ENCODE results near the gene RNF34.

DNA sequence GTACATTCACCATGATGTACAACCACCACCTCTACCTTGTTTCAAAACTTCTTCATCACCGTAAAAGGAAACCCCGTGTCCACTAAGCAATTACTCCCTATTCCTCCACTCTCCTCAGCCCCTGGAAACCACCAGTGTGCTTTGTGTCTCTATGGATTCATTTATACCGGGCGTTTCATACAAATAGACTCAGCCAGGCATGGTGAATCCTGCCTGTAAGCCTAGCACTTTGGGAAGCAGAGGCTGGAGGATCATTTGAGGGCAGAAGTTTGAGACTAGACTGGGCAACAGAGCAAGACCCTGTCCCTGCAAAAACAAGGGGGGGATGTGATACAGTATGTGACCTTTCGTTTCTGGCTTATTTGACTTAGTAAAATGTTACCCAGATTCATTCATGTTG lies 21.2 kb upstream of the RNF34 start:
- no peak for TF ChIP-seq POLR2AphosphoS5 (IDR thresholded peaks at IDR 0.05; ENCODE audit: low read depth, low read length)
- TF ChIP-seq NRF1 (IDR thresholded peaks at IDR 0.05; ENCODE audit: low read depth, low read length): no peak
- no peak for TF ChIP-seq SP1 (IDR thresholded peaks at IDR 0.05; ENCODE audit: low read depth, low read length)
- TF ChIP-seq, protein P1, sequence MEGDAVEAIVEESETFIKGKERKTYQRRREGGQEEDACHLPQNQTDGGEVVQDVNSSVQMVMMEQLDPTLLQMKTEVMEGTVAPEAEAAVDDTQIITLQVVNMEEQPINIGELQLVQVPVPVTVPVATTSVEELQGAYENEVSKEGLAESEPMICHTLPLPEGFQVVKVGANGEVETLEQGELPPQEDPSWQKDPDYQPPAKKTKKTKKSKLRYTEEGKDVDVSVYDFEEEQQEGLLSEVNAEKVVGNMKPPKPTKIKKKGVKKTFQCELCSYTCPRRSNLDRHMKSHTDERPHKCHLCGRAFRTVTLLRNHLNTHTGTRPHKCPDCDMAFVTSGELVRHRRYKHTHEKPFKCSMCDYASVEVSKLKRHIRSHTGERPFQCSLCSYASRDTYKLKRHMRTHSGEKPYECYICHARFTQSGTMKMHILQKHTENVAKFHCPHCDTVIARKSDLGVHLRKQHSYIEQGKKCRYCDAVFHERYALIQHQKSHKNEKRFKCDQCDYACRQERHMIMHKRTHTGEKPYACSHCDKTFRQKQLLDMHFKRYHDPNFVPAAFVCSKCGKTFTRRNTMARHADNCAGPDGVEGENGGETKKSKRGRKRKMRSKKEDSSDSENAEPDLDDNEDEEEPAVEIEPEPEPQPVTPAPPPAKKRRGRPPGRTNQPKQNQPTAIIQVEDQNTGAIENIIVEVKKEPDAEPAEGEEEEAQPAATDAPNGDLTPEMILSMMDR (IDR thresholded peaks at IDR 0.05; ENCODE audit: control extremely low read depth in 1 of 3, insufficient read depth in 1 of 3, low read depth in 1 of 3, low read length in 3 of 3): no peak
